Measurements from ENCODE around the gene USH1G. TPM values are rescaled to one million over a fixed set of nuclear protein-coding genes. Genes with fewer than 3 reads are reported as not detected.
A peak's percentile ranks its signal among the peaks of the same experiment; 100 is the strongest.

The USH1G gene
- total RNA-seq, 2 donors from 2014 or later, result not detected

DNA sequence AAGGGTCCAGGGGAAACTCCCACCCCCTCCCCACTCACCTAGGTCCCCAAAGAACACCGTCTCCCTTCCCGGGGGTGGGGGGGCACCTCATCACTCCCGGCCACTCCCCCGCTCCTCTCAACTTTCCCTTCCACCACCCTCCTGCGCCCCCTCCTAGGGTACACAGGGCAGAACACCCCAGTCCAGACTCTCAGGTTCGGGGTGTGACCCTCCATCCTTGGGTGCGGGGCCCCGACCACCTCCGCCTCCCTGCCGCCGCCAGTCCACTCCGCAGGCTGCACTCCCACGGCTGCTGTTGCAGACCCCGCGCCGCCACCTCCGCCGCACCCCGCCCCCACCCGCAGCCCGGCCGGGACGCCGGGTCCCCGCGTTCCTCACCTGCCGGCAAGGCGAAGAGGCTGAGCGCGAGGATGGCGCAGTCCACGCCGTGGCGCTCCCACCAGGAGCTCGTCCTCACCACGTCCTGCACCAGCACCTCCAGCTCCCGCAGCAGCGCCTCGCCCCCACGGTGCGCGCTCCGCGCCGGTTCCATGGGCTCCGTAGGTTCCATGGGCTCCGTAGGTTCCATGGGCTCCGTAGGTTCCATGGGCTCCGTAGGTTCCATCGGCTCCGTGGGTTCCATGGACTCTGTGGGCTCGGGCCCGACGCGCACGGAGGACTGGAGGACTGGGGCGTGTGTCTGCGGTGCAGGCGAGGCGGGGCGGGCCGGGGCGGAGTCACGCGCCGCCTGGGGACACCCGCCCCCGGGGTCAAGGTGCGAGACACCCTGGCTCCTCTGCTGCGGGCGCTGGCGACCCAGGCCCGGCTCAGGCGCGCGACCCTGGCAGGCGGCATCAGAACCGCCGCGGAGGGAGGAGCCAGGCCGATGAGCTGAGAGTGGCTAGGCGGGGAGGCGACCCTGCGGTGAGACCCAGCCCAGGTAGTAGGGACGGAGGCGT, 29.8 kb downstream of the USH1G start, which contains the start of gene FADS6:
Gene FADS6 (minus strand): TSS at position 660 of the 938 bp plus-strand sequence. CDS start 38 bp downstream, at position 622.
- peaks cover 22 to 24% of the 10 kb centered on the region in 2 donors for H3K27me3 Mint-ChIP-seq

DNA sequence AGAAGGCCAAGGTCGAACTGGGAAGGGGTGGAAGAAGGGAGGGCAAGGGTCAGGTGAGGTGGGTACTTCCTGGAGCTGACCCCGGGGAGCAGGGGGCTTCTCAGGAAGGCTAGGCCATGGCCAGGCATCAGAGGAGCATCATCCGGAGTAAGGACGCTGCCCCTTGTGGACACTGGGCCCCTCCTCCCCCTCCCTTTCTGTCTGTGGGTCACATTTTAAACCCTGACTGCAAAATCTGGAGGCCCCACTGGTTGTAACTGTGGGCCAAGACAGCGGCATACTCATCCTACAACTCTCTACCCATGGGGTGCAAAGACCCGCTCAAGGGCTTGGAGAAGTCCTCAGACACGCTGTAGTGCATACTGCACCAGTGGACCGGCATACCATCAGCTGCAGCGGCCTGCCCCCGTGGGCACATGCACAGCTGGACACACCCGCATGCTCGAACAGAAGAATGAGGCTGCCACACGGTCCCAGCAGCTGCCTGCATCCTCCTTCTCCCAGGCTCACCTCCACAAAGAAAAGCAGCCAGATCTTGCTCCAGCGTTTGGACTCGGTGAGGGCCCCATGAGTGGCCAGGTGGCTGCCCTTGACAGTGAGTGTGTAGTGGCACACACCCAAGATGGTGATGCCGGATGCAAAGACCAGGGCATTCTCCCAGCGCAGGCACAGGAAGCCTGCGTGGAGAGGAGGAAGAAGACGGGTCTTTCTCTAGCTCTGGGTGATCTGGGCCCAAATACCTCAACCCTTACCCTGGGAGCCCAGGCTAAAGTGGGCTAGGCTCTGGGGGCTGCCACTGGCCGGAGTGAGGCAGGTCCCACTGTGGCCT, 30.8 kb downstream of the USH1G start:
- ATAC-seq, result peak in 1 of 2 donors; percentile 37
- no peak for DNase-seq (ENCODE audit: low spot score)
- no peaks in the 10 kb centered on the region for H3K9me3 Mint-ChIP-seq
- H3K27ac Mint-ChIP-seq, result no peak overlapping the region
- peaks cover 22 to 24% of the 10 kb centered on the region in 2 donors for H3K27me3 Mint-ChIP-seq
- H3K4me3 Mint-ChIP-seq, result no peak overlapping the region
- H3K4me1 Mint-ChIP-seq (ENCODE audit: low read depth in 2 of 2), result peaks cover 0 to 3% of the 10 kb centered on the region in 2 donors
- H3K36me3 Mint-ChIP-seq, result no peaks in the 10 kb centered on the region

More for the DNA sequence above, 29.8 kb downstream of the USH1G start, which contains the start of gene FADS6:
- DNase-seq (ENCODE audit: low spot score), result no peak
- Mint-ChIP-seq H3K27ac (no peak within 1 kb of the TSS), H3K9me3 (no peaks in the 10 kb centered on the region), H3K36me3 (no peaks in the 10 kb centered on the region), H3K4me3 (no peak within 1 kb of the TSS), H3K4me1 (ENCODE audit: low read depth in 2 of 2) (peaks cover 0 to 3% of the 10 kb centered on the region in 2 donors)
- no peak for ATAC-seq

DNA sequence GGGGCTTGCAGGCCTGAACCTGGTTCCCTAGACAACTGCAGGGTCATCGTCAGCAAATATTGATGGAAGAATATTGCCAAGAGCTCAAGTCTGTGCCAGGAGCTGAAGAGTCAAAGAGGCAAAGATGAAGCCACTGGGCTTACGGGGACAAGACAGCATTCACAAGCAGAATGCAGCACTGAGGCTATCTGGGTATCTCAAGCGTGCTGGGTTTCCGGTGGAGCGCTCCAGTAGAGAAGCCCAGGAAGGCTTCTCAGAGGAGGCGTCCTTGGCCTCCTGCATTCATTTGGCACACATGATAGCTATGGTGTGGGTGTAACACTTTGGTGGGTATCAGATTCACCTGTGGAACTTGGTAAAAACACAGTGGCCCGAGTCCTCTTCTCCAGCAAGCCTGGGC, 32.5 kb downstream of the USH1G start:
- peaks cover 17 to 26% of the 10 kb centered on the region in 2 donors for H3K27me3 Mint-ChIP-seq
- H3K4me3 Mint-ChIP-seq, result no peak overlapping the region
- peaks cover 0 to 3% of the 10 kb centered on the region in 2 donors for H3K4me1 Mint-ChIP-seq (ENCODE audit: low read depth in 2 of 2)
- DNase-seq (ENCODE audit: low spot score), result no peak
- ATAC-seq, result no peak
- no peaks in the 10 kb centered on the region for H3K9me3 Mint-ChIP-seq
- no peaks in the 10 kb centered on the region for H3K36me3 Mint-ChIP-seq
- H3K27ac Mint-ChIP-seq, result no peak overlapping the region

- no peak overlapping the region for H3K4me3 Mint-ChIP-seq
- DNase-seq (ENCODE audit: low spot score) (no peak), ATAC-seq (no peak)
- no peaks in the 10 kb centered on the region for H3K4me1 Mint-ChIP-seq (ENCODE audit: low read depth in 2 of 2)
- peaks cover 12 to 24% of the 10 kb centered on the region in 2 donors for H3K27me3 Mint-ChIP-seq
- H3K36me3 Mint-ChIP-seq, result no peaks in the 10 kb centered on the region
- no peaks in the 10 kb centered on the region for H3K9me3 Mint-ChIP-seq
- no peak overlapping the region for H3K27ac Mint-ChIP-seq
These were observed 34.6 kb downstream of the USH1G start for GRCh38 chr17:74888469-74888868.

DNA sequence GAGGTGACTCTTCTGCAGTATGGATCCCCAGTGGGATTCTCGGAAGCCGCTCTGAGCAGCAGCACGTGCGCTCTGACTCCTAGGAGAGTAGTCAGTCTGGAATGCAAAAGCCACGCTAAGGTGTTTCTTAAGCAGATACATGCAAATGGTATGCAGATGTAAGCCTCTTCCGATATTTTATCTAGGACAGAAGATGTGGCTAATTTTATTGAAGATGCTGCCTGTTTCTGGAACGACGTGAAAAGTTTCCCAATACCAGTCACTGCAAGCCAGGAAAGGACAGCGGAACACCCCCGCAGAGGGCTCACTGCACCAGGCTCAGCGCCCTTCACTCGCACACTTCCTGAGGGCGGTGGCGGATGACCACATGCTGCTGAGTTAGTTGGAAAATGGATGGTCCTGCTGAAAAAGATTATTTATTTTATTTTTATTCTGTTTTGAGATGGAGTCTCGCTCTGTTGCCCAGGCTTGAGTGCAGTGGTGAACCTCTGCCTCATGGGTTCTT, 39.8 kb downstream of the USH1G start:
- H3K4me3 Mint-ChIP-seq, result no peak overlapping the region
- peaks cover 6 to 24% of the 10 kb centered on the region in 2 donors for H3K27me3 Mint-ChIP-seq
- no peaks in the 10 kb centered on the region for H3K4me1 Mint-ChIP-seq (ENCODE audit: low read depth in 2 of 2)
- no peak for DNase-seq (ENCODE audit: low spot score)
- H3K9me3 Mint-ChIP-seq, result no peaks in the 10 kb centered on the region
- no peak for ATAC-seq
- H3K36me3 Mint-ChIP-seq, result no peaks in the 10 kb centered on the region
- no peak overlapping the region for H3K27ac Mint-ChIP-seq

DNA sequence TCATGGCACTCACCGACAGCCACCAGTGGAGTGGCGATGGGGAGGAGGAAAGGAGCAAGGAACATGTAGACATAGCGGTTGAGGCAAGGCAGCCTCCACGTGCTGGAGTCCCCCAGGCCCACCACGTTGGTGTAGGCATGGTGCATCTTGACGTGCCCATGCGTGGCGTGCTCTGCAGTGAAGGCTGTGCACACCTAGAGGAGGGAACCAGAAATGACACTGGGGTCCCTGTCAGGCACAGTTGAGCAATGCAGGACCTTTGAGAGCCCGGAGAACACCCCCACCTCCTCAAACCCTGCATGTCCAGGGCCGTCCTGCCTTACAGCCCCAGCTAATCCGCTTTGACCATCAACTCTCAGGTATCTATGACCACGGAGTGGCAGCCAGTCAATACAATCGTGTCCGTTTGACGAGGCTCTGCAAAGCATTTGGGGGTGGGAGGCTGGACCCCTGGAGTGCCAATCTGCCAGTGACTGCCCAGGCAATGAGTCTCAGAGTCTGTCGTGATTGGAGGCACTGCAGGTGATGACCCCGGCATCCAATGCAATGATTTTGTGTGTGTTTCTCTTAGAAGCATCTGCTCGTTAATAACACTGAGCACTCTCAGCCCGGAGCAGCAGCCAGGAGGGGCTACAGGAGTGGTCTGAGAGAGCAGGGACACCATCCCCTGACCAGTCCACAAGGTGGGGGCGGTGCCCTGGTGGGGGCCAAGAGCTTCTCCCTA, 40.4 kb downstream of the USH1G start:
- no peak overlapping the region for H3K27ac Mint-ChIP-seq
- ATAC-seq (no peak), DNase-seq (ENCODE audit: low spot score) (no peak)
- no peaks in the 10 kb centered on the region for H3K4me1 Mint-ChIP-seq (ENCODE audit: low read depth in 2 of 2)
- H3K9me3 Mint-ChIP-seq, result no peaks in the 10 kb centered on the region
- H3K4me3 Mint-ChIP-seq, result no peak overlapping the region
- no peaks in the 10 kb centered on the region for H3K36me3 Mint-ChIP-seq
- peaks cover 6 to 24% of the 10 kb centered on the region in 2 donors for H3K27me3 Mint-ChIP-seq

DNA sequence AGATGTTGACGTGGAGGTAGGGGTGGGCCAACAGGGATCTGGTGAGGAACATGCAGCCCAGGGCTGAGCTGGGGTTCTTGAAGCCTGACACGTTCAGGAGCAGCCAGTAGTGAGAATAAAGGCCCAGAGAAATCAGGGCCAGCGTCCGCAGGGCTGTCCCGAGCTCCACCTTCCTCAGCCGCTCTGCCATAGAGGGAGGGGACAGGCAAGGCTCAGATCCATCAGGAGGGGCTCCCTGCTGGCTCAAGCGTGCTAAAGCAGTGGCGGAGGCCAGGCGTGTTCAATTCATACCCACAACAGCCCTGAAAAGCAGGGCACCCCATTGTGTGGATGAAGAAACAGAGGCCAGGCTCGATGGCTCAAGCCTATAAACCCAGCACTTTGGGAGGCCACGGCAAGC, 42.0 kb downstream of the USH1G start:
- Mint-ChIP-seq H3K4me3 (no peak overlapping the region), H3K4me1 (ENCODE audit: low read depth in 2 of 2) (no peaks in the 10 kb centered on the region), H3K27me3 (peaks cover 6 to 17% of the 10 kb centered on the region in 2 donors), H3K27ac (no peak overlapping the region), H3K36me3 (no peaks in the 10 kb centered on the region), H3K9me3 (no peaks in the 10 kb centered on the region)
- ATAC-seq (no peak), DNase-seq (ENCODE audit: low spot score) (no peak)

DNA sequence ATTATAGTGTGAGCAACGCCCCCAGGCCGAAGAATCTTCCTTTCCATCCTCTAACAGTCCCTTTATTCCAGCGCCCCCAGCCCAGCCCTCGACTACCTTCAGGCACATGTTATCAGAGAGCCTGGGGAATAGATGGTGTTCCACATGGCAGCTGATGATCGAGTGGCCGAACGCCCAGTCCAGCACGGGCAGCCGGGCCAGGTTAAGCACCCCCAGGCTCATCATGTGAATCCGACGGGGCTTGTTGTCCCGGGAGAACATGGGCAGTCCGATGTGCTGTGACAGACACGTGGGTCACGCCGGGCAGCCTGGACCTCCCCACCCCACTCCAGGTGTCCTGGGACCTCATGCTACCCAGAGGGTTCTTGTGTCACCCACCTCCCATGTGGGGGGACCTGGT, 43.7 kb downstream of the USH1G start:
- Mint-ChIP-seq H3K27ac (no peak overlapping the region), H3K9me3 (no peaks in the 10 kb centered on the region), H3K4me3 (no peak overlapping the region), H3K4me1 (ENCODE audit: low read depth in 2 of 2) (peaks cover 0 to 4% of the 10 kb centered on the region in 2 donors), H3K36me3 (no peaks in the 10 kb centered on the region), H3K27me3 (peaks cover under 1 to 3% of the 10 kb centered on the region in 2 donors)
- ATAC-seq (no peak), DNase-seq (ENCODE audit: low spot score) (no peak)

DNA sequence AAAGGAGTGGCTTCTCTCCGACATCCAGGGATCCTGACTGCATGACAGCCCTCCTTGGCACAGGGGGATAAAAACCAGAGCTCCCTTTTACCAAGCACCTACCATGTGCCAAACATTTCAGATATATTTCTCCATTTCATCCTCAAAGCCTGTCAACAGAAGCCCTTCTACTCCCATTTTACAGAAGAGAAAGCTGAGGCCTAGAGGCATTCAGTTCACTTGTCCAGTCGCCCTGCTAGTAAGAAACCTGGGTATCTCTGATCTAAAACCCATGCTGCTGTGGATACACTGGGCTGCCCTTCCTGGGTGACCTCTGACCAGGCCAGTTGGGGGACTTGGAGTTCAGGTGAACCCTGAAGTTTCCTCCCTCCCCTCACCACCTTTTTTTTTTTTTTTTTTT, 44.4 kb downstream of the USH1G start:
- ATAC-seq (no peak), DNase-seq (ENCODE audit: low spot score) (no peak)
- peaks cover 5 to 8% of the 10 kb centered on the region in 2 donors for H3K4me1 Mint-ChIP-seq (ENCODE audit: low read depth in 2 of 2)
- H3K36me3 Mint-ChIP-seq, result no peaks in the 10 kb centered on the region
- no peak overlapping the region for H3K4me3 Mint-ChIP-seq
- H3K9me3 Mint-ChIP-seq, result no peaks in the 10 kb centered on the region
- no peak overlapping the region for H3K27ac Mint-ChIP-seq
- no peaks in the 10 kb centered on the region for H3K27me3 Mint-ChIP-seq

DNA sequence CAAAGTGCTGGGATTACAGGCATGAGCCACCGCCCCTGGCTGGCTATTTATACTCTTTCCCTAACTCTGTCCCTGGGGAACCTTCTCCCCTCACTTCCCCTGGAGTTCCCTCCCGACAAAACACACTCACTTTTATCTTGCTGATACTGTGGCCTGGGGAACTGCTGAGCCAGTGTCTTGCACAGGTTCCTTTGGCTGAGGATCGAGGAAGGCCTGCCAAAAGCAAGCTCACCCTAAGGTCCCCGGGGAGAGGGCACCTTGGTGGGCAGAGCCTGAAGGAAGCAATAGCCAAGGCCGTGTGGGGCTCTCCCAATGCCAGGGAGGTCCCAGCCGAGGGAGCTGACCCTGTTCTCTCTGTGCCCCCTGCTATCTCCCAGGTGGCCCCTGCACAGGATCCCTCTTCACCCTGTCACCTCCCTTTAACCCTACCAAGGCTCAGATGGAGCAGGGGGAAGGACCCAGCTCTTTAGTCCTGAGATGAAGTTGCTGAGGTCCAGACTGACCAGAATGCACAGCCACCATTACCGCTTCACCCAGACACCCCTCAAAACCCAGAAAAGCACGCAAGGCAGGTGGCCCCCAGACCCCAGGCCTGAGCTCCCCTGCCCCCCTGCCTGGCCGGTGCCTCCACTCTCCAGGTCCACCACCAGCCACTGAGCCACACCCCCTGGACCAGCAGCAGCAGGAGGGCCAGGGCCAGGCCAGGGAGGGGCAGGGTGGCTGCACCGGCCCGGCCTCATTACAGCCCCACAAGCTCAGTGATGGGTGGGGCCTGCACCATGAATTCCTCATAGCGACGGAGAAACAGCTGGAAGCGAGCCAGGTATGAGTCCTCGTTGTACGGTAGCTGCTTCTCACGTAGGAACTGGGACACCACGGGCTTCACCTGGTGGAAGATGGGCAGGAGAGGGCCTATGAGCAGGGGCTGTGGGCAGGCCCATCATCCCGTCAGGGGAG, 45.2 kb downstream of the USH1G start:
- H3K27me3 Mint-ChIP-seq, result no peaks in the 10 kb centered on the region
- H3K4me3 Mint-ChIP-seq, result no peak overlapping the region
- no peak overlapping the region for H3K27ac Mint-ChIP-seq
- peaks cover 10 to 13% of the 10 kb centered on the region in 2 donors for H3K4me1 Mint-ChIP-seq (ENCODE audit: low read depth in 2 of 2)
- no peaks in the 10 kb centered on the region for H3K36me3 Mint-ChIP-seq
- no peaks in the 10 kb centered on the region for H3K9me3 Mint-ChIP-seq
- DNase-seq (ENCODE audit: low spot score), result no peak
- ATAC-seq, result no peak

DNA sequence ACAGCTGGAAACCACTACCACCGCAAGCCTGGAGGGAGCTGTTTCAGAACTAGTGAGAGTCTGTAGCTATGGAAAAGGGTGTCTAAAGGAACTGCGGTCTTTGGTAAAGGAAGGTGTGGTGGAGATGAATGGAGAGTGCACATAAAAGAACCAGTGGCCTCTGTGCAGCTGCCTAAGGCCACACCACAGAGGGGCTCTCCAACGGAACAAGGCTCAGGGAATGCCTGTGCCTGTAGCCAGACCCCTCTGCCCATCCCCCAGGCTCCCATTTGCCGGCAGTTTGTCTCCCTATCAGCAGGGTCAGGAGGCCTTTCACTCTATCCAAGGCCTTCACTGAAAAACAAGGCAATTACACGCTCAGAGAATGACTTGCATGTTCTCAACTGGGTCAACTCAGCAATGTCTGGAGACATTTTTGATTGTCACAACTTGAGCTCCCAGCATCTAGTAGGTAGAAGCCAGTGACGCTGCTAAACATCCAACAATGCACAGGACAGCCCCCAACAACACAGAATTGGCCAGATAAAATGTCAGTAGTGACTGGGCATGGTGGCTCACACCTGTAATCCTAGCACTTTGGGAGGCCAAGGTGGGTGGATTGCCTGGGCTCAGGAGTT, 47.0 kb downstream of the USH1G start:
- Mint-ChIP-seq H3K27me3 (no peaks in the 10 kb centered on the region), H3K9me3 (no peaks in the 10 kb centered on the region), H3K4me1 (ENCODE audit: low read depth in 2 of 2) (peaks cover 25 to 27% of the 10 kb centered on the region in 2 donors), H3K36me3 (no peaks in the 10 kb centered on the region), H3K27ac (no peak overlapping the region), H3K4me3 (no peak overlapping the region)
- ATAC-seq (no peak), DNase-seq (ENCODE audit: low spot score) (no peak)
